GM12878 (cell line): ENCODE measurements around the gene TXNL4A. TPM values are rescaled to one million over a fixed set of nuclear protein-coding genes. Genes with fewer than 3 reads are reported as not detected.

Source experiments
- ATF7 ChIP-seq: fragments of 450-650 bp; IDR thresholded peaks from 2 replicates; pipeline ENCODE4 v1.6.1; 2016; ENCODE audit warnings: low read depth, mild to moderate bottlenecking
- CEBPB ChIP-seq, 2 experiments: fragments of 150-350 bp in 1 of 2; IDR thresholded peaks; 2 replicates each; pipeline ENCODE4 v1.6.1; 2012 to 2014; ENCODE audit warnings: low read depth in 2 of 2, low read length in 2 of 2, borderline replicate concordance in 1 of 2, inconsistent platforms in 1 of 2
- DPF2 ChIP-seq: fragments of 450-650 bp; IDR thresholded peaks from 2 replicates; pipeline ENCODE4 v1.6.1; 2017; ENCODE audit warnings: mild to moderate bottlenecking
- EED ChIP-seq: sonication (generic); IDR thresholded peaks from 2 replicates; pipeline ENCODE4 v1.6.1; 2016; ENCODE audit warnings: antibody characterized with exemption, low read depth
- JUND ChIP-seq: IDR thresholded peaks from 2 replicates; pipeline ENCODE4 v1.6.1; 2012; ENCODE audit warnings: low read depth, mild to moderate bottlenecking, low read length, improper control_type of control experiment, moderate library complexity
- KAT2A ChIP-seq: conservative IDR thresholded peaks from 2 replicates; pipeline ENCODE4 v1.6.1; 2011; ENCODE audit warnings: low read depth, low read length; ENCODE audit not compliant: control insufficient read depth
- MXI1 ChIP-seq: fragments of 150-350 bp; IDR thresholded peaks from 2 replicates; pipeline ENCODE4 v1.6.1; 2011; ENCODE audit warnings: low read depth, mild to moderate bottlenecking, inconsistent platforms, low read length, improper control_type of control experiment
- NFIC ChIP-seq: IDR thresholded peaks from 2 replicates; pipeline ENCODE4 v1.6.1; 2012; ENCODE audit warnings: low read depth, mild to moderate bottlenecking, inconsistent platforms, low read length, moderate library complexity
- PAX5 ChIP-seq: IDR thresholded peaks from 2 replicates; pipeline ENCODE4 v1.6.1; 2011; ENCODE audit warnings: low read depth, low read length, borderline replicate concordance
- PAX8 ChIP-seq: fragments of 450-650 bp; IDR thresholded peaks from 2 replicates; pipeline ENCODE4 v1.6.1; 2017; ENCODE audit warnings: mild to moderate bottlenecking, moderate library complexity
- RAD21 ChIP-seq: IDR thresholded peaks from 2 replicates; pipeline ENCODE4 v1.6.1; 2011; ENCODE audit warnings: mild to moderate bottlenecking, low read depth, low read length, moderate library complexity; ENCODE audit not compliant: insufficient read depth
- RBBP5 ChIP-seq: fragments of 200-600 bp; sonication (generic); conservative IDR thresholded peaks from 2 replicates; pipeline ENCODE4 v1.6.1; 2016
- RELA ChIP-seq: fragments of 450-650 bp; IDR thresholded peaks from 2 replicates; pipeline ENCODE4 v1.8.0; 2014; ENCODE audit warnings: borderline replicate concordance; ENCODE audit not compliant: partially characterized antibody
- RFX5 ChIP-seq: IDR thresholded peaks from 2 replicates; pipeline ENCODE4 v1.6.1; 2011; ENCODE audit warnings: low read depth, low read length, improper control_type of control experiment
- SP1 ChIP-seq: IDR thresholded peaks from one replicate; pipeline ENCODE4 v1.6.1; 2011; ENCODE audit warnings: low read depth, low read length
- SREBF1 ChIP-seq: IDR thresholded peaks from 2 replicates; pipeline ENCODE4 v1.6.1; 2012; ENCODE audit warnings: mild to moderate bottlenecking, low read length
- TBL1XR1 ChIP-seq: IDR thresholded peaks from 2 replicates; pipeline ENCODE4 v1.6.1; 2012; ENCODE audit warnings: low read depth, low read length, improper control_type of control experiment
- ZNF274 ChIP-seq: IDR thresholded peaks from one replicate; pipeline ENCODE4 v1.8.0; 2011; ENCODE audit not compliant: insufficient read length, insufficient read depth
- polyA plus RNA-seq, 11 experiments: library from polyadenylated mRNA; depleted of rRNA in 4 of 11; unstranded in 6 of 11; stranded (reverse) in 5 of 11; fragments of >200 nt; fragmentation: Nextera tagmentation in 4 of 11; fragmentation: Illumina TruSeq in 1 of 11; extraction: Ambion mirVana in 4 of 11; extraction: Trizol in 1 of 11; gene quantifications; 1 replicate in 1 of 11; 2 replicates in 10 of 11; pipeline versions ENCODE4 v1.2.1 to v1.2.3, GENCODE V29; 2011 to 2016; ENCODE audit warnings: inconsistent platforms in 2 of 11, missing spikeins in 2 of 11, low read depth in 1 of 11
- total RNA-seq, 4 experiments: library from RNA; depleted of rRNA in 3 of 4; stranded (reverse); fragments of >200 nt in 3 of 4; fragmentation: Illumina TruSeq in 1 of 4; extraction: Trizol in 1 of 4; gene quantifications; 2 replicates each; pipeline versions ENCODE4 v1.2.1 to v1.2.3, GENCODE V29; 2013 to 2021
- TF ChIP-seq, protein P1 (sequence below): IDR thresholded peaks from 2 replicates; pipeline ENCODE4 v1.6.1; 2011; ENCODE audit warnings: borderline replicate concordance, low read depth, mild to moderate bottlenecking, moderate library complexity, mixed read lengths, low read length; ENCODE audit not compliant: insufficient read depth; ENCODE audit errors: extremely low read length
- TF ChIP-seq, protein P2 (sequence below): IDR thresholded peaks from 2 replicates; pipeline ENCODE4 v1.6.1; 2012; ENCODE audit warnings: low read length, inconsistent platforms
- TF ChIP-seq, protein P3 (sequence below): fragments of 450-650 bp; conservative IDR thresholded peaks from 2 replicates; pipeline ENCODE4 v1.6.1; 2017; ENCODE audit warnings: mild to moderate bottlenecking, moderate library complexity
- TF ChIP-seq, protein P4 (sequence below): fragments of 450-650 bp; IDR thresholded peaks from 2 replicates; pipeline ENCODE4 v1.6.1; 2017; ENCODE audit warnings: antibody characterized with exemption, mild to moderate bottlenecking, moderate library complexity

Gene TXNL4A
- total and polyA plus RNA-seq, 10 of the 15 experiments (the other 5 are each of a cell fraction or from before 2014, with no cell fraction given), result 38.4 to 329 (median 128) TPM

DNA sequence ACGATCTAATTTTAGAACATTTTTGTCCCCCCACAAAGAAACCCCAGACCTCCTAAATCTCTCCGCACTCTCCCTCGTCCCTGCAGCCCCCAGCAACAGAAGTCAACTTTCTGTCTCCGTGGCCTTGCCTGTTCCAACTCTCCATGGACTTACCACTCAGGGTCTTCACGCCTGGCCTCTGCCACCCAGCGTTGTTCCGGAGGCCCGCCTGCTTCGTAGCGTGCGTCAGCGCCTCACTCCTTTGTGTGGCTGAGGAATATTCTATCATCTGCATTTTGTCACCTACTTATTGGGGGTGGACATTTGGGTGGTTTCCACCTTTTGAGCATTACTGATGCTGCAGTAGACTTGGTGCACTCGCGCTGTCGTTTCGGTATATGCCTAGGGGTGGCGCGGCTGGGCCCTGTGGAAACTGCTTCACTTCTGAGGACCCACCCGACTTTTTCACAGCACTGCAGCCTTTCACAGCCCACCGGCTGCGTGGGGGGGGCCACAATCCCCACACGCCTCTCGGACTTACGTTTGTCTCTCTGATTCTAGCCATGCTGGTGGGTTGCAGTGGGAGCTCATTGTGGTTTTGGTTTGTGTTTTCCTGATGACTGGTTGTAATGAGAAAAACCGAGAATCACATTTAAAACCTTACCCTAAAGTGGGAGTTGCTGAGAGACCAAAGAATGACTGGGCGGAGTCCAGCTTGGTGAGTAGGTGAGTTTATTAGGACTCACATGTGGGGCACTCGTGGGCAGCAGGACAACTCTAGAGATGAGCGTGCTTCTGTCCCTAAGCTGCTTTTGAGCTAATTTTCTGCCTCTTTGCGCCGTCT lies 25.3 kb downstream of the TXNL4A start (continued):
- TF ChIP-seq, protein P1, sequence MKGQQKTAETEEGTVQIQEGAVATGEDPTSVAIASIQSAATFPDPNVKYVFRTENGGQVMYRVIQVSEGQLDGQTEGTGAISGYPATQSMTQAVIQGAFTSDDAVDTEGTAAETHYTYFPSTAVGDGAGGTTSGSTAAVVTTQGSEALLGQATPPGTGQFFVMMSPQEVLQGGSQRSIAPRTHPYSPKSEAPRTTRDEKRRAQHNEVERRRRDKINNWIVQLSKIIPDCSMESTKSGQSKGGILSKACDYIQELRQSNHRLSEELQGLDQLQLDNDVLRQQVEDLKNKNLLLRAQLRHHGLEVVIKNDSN, result no peak
- TF ChIP-seq RBBP5, result no peak
- no peak for TF ChIP-seq PAX8
- TF ChIP-seq ZNF274, result no peak
- no peak for TF ChIP-seq SP1
- TF ChIP-seq RFX5, result no peak
- 0 out of 2 replicates have a peak, but pooled peaks have one; percentile 63 for TF ChIP-seq MXI1
- TF ChIP-seq KAT2A, result no peak
- TF ChIP-seq, protein P2, sequence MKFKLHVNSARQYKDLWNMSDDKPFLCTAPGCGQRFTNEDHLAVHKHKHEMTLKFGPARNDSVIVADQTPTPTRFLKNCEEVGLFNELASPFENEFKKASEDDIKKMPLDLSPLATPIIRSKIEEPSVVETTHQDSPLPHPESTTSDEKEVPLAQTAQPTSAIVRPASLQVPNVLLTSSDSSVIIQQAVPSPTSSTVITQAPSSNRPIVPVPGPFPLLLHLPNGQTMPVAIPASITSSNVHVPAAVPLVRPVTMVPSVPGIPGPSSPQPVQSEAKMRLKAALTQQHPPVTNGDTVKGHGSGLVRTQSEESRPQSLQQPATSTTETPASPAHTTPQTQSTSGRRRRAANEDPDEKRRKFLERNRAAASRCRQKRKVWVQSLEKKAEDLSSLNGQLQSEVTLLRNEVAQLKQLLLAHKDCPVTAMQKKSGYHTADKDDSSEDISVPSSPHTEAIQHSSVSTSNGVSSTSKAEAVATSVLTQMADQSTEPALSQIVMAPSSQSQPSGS, result peak; percentile 88
- TF ChIP-seq, protein P3, sequence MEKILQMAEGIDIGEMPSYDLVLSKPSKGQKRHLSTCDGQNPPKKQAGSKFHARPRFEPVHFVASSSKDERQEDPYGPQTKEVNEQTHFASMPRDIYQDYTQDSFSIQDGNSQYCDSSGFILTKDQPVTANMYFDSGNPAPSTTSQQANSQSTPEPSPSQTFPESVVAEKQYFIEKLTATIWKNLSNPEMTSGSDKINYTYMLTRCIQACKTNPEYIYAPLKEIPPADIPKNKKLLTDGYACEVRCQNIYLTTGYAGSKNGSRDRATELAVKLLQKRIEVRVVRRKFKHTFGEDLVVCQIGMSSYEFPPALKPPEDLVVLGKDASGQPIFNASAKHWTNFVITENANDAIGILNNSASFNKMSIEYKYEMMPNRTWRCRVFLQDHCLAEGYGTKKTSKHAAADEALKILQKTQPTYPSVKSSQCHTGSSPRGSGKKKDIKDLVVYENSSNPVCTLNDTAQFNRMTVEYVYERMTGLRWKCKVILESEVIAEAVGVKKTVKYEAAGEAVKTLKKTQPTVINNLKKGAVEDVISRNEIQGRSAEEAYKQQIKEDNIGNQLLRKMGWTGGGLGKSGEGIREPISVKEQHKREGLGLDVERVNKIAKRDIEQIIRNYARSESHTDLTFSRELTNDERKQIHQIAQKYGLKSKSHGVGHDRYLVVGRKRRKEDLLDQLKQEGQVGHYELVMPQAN, result 0 out of 2 replicates have a peak, but pooled peaks have one; percentile 13
- TF ChIP-seq RAD21, result peak; percentile 29; the same call in 1 of the 2 replicates
- TF ChIP-seq ATF7, result peak; percentile 79
- TF ChIP-seq, protein P4, sequence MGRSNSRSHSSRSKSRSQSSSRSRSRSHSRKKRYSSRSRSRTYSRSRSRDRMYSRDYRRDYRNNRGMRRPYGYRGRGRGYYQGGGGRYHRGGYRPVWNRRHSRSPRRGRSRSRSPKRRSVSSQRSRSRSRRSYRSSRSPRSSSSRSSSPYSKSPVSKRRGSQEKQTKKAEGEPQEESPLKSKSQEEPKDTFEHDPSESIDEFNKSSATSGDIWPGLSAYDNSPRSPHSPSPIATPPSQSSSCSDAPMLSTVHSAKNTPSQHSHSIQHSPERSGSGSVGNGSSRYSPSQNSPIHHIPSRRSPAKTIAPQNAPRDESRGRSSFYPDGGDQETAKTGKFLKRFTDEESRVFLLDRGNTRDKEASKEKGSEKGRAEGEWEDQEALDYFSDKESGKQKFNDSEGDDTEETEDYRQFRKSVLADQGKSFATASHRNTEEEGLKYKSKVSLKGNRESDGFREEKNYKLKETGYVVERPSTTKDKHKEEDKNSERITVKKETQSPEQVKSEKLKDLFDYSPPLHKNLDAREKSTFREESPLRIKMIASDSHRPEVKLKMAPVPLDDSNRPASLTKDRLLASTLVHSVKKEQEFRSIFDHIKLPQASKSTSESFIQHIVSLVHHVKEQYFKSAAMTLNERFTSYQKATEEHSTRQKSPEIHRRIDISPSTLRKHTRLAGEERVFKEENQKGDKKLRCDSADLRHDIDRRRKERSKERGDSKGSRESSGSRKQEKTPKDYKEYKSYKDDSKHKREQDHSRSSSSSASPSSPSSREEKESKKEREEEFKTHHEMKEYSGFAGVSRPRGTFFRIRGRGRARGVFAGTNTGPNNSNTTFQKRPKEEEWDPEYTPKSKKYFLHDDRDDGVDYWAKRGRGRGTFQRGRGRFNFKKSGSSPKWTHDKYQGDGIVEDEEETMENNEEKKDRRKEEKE, result no peak
- TF ChIP-seq SREBF1, result no peak
- peak; percentile 58; the same call in 1 of the 2 replicates for TF ChIP-seq PAX5
- TF ChIP-seq RELA, result peak; percentile 75
- TF ChIP-seq JUND, result no peak
- peak; percentile 88 for TF ChIP-seq NFIC
- peak; percentile 72 for TF ChIP-seq EED
- no peak; the same call in 1 of the 2 replicates for TF ChIP-seq TBL1XR1
- no peak for TF ChIP-seq CEBPB (IDR thresholded peaks at IDR 0.05; ENCODE audit: borderline replicate concordance in 1 of 2, low read depth in 2 of 2, low read length in 2 of 2)
- TF ChIP-seq DPF2, result peak; percentile 76; the same call in 1 of the 2 replicates
